Measurements from ENCODE around the gene PIP4K2B.

- TF ChIP-seq, protein P1, sequence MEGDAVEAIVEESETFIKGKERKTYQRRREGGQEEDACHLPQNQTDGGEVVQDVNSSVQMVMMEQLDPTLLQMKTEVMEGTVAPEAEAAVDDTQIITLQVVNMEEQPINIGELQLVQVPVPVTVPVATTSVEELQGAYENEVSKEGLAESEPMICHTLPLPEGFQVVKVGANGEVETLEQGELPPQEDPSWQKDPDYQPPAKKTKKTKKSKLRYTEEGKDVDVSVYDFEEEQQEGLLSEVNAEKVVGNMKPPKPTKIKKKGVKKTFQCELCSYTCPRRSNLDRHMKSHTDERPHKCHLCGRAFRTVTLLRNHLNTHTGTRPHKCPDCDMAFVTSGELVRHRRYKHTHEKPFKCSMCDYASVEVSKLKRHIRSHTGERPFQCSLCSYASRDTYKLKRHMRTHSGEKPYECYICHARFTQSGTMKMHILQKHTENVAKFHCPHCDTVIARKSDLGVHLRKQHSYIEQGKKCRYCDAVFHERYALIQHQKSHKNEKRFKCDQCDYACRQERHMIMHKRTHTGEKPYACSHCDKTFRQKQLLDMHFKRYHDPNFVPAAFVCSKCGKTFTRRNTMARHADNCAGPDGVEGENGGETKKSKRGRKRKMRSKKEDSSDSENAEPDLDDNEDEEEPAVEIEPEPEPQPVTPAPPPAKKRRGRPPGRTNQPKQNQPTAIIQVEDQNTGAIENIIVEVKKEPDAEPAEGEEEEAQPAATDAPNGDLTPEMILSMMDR (IDR thresholded peaks at IDR 0.05), result no peak
- TF ChIP-seq, protein P2, sequence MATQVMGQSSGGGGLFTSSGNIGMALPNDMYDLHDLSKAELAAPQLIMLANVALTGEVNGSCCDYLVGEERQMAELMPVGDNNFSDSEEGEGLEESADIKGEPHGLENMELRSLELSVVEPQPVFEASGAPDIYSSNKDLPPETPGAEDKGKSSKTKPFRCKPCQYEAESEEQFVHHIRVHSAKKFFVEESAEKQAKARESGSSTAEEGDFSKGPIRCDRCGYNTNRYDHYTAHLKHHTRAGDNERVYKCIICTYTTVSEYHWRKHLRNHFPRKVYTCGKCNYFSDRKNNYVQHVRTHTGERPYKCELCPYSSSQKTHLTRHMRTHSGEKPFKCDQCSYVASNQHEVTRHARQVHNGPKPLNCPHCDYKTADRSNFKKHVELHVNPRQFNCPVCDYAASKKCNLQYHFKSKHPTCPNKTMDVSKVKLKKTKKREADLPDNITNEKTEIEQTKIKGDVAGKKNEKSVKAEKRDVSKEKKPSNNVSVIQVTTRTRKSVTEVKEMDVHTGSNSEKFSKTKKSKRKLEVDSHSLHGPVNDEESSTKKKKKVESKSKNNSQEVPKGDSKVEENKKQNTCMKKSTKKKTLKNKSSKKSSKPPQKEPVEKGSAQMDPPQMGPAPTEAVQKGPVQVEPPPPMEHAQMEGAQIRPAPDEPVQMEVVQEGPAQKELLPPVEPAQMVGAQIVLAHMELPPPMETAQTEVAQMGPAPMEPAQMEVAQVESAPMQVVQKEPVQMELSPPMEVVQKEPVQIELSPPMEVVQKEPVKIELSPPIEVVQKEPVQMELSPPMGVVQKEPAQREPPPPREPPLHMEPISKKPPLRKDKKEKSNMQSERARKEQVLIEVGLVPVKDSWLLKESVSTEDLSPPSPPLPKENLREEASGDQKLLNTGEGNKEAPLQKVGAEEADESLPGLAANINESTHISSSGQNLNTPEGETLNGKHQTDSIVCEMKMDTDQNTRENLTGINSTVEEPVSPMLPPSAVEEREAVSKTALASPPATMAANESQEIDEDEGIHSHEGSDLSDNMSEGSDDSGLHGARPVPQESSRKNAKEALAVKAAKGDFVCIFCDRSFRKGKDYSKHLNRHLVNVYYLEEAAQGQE (IDR thresholded peaks at IDR 0.05; ENCODE audit: insufficient read depth in 1 of 2, low read depth in 2 of 2, low read length in 1 of 2), result no peak
- TF ChIP-seq SIN3A (IDR thresholded peaks at IDR 0.05; ENCODE audit: borderline replicate concordance, insufficient read depth, low read depth, low read length), result no peak
- TF ChIP-seq POLR2AphosphoS5 (IDR thresholded peaks at IDR 0.05; ENCODE audit: low read depth, low read length), result no peak
Observed at GRCh38 chr17:38794221-38794620, 5.1 kb downstream of the PIP4K2B start.

Data from Panc1 (cell line).